Limb (tissue), 2 donors: Measurements from ENCODE around the gene TSSK6.
"Not testable (repeated sequence)": the region's sequence is repeated elsewhere in the genome, so short reads cannot be mapped to it uniquely, and the experiment has no call there.

ENCODE experiments used
- DNase-seq, 2 donors: peaks; one replicate each; pipeline ENCODE4 v3.0.0-alpha.2; 2016; ENCODE audit errors: extremely low spot score in 2 of 2

The TSSK6 gene

DNA sequence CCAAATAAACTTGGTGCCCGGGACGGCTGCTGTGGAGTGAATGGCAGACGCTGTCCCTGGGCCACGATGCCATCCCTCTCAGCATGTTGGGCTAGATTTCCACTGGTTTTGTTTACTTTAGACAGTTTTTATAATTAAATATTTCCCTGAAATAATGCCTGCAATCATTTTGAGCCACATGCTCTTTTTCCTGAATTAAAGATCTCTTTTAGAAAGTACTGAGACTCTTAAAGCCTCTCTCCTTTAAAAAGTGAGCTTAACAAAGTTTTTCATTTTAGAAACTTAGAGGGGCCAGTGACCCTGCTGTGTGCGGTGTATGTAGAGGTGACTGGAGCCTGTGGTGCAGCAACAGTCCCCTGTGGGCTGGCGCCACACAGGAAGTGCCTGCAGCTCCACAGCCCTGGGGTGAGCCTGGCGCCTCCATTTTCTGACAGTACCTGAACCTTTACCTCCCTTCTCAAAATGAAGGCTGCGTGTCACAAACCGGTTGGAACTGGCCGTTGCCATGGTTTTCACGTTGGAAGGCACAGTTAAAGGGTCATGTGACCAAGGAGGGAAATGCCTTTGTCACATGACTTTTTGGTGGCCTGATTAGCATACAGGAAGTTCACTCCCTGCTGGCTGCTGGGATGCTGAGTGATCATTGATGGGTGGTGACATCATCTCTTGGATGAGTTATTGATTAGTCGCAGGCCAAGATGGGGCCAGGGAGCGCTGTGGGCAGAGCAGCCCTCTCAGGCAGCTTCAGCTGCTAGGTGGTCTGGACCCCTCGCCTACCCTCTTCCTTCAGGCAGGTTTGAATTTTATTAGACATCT, 26.3 kb downstream of the TSSK6 start:
- peak; percentile 86 to 90 for DNase-seq

DNA sequence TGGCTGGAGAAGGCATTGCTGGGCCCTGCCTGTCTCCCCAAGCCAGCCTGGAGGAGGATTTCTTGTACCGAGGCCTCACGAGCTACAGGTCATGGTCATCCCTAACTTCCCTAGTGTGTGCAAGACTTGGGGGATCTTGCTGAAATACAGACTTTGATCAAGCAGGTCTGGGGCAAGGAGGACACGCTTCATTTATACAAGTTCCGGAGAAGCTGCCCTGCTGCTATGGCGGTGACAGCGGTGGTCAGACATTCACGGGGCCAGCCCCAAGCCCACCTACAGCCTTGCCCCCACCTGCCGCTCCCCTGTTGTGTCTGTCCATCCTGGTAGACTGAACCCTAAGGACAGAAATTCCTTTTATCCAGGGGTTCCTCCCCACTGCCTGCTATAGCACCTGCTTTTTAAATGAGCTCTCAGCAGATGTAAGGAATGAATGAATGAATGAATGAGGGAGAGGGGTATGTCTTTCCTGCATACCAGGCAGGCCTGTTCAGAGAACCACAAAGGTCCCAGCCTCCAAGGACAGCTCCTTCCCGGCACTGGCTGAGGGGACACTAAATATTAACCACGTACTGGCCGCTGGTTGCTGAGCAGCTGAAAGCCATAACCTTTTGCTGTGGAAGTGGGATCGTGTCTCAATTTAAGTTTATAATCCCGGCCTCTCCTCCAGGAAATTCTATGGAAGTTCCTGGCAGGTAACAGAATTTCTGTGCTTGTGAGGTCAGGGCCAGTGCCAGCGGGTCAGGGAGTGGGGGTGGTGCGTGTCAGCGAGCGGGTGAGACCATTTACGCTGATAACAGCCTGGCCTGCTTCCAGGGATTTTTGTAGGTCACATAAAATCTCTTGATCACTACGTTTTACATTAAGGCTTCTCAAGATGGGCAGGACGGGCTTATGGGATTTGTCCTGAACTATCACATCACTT, 27.1 kb downstream of the TSSK6 start:
- DNase-seq = peak in 1 of 2 donors; percentile 6

DNA sequence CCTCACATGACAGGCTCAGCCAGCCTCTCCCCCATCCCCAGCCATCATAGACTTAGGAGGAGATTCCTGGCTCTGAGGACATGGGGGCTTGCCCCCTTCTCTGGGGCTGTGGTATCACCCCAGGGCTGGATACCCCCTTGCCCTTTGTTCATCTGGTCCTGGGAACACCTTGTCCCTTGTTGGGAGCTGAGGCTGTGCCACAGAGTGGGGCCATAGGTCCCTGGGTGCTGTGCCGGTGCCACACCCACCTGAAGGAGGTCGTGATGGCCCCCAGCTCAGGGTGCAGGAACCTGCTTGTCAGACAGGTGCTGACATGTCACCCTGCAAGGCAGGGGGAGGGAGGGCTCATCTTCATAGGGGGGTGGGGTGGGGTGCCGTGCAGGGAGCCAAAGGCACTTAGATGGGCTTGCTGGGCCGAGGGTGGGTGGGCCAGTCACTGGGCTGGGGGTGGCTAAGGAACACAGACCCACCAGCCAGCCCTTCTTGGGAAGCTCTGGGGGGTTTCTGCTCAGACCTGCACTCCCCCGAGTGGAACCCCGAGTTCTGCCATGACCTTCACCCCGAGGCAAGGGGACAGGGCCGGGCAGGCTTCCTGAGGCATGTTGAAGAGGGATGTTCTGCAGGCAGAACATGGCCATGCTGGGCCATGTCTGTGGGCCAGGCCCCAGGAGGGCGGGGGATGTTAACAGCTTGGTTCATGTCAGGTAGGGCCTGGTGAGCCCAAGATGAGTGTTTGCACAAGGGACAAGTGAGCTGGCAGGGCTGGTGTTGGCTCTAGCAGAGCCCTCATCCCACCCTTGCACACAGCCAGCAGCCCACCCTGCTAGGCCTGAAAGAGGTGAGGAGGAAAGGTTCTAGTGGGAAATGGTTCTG, 28.0 kb downstream of the TSSK6 start:
- no peak for DNase-seq

DNA sequence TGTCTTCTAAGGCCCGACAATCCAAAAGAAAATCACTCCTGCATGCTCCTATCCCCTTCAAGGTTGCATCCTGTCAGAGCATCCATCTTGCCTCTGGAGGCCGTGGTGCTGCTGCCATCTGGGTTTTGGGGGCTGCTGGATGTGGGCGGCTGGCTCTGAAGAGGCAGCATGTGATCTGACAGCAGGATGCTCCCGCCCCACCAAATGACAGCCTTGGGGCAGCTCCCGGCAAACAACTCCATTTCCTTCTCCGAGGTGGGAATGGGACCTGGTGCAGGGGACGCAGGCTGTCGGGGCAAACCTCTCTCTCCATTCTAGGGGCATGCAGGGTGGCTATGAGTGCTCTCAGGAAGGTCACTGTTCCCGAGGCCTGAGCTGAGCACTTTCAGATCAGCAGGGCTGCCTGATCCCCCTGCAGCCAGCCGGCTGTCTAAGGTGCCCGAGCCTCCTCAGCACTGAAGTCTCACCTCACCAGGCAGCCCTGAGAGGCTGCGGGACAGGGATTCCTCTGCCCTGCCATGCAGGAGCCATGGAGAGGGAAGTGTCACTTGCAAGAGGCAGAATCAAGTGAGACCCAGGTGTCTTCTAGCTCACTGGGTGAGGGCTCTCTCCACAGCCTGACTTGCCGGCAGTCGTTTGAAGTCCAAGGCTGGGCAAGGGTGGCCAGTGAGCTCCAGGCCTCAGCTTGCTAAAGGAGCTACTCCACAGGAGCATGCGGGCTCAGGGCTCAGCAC, 28.8 kb downstream of the TSSK6 start:
- DNase-seq = no peak

DNA sequence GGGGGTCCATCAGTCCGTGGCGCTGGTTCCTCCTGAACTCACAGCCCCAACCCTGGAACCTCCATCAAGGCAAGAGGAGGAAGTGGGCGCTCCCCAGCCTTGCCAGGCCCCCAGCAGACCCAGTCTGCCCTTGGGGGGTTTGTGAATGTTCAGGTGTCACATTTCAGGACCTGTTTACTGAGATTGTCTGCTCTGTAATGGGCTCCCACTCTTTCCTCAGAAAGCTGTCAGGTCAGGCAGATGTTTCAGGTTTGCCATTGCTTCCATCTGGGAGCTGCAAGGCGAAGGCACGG, 29.4 kb downstream of the TSSK6 start:
- no peak for DNase-seq

DNA sequence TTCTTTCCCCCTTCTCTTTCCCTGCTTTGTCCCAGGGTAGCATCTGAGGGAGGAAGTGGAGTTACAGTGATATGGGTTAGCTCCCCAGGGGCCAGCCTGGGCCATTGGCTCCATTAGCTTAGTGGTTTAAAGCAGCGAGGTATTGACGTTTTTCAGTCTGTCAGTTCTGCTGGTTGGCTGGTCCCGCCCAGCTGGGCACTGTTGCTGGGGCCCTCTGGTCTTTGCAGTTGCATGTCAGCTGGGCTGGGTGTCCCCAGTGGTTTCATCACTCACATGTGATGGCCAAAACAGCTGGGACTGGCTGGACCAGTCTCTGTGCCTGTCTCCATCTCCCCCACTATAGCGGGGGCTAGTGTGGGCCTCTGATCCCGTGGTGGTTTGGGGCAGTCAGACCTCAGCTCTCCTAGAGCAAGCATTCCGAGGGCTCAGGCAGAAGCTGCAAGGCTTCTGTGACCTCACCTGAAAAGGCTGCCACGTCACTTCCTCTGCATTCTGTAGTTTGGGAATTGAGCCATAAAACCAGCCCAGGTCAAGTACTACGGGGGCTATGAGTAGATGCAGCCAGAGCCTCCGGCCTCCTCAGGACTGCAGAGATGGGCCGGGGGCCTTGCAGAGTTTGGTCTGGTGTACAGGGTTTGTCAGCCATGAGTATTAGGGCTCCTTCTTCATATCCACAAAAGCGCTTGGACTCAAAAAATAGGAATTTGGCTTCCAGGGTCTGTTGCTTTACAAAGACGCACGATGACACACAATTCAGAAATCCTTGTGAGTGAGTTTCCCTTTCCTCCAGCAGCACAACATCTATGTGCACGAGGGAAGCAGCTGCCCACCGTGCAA, 30.0 kb downstream of the TSSK6 start:
- DNase-seq = peak in 1 of 2 donors; percentile 16

DNA sequence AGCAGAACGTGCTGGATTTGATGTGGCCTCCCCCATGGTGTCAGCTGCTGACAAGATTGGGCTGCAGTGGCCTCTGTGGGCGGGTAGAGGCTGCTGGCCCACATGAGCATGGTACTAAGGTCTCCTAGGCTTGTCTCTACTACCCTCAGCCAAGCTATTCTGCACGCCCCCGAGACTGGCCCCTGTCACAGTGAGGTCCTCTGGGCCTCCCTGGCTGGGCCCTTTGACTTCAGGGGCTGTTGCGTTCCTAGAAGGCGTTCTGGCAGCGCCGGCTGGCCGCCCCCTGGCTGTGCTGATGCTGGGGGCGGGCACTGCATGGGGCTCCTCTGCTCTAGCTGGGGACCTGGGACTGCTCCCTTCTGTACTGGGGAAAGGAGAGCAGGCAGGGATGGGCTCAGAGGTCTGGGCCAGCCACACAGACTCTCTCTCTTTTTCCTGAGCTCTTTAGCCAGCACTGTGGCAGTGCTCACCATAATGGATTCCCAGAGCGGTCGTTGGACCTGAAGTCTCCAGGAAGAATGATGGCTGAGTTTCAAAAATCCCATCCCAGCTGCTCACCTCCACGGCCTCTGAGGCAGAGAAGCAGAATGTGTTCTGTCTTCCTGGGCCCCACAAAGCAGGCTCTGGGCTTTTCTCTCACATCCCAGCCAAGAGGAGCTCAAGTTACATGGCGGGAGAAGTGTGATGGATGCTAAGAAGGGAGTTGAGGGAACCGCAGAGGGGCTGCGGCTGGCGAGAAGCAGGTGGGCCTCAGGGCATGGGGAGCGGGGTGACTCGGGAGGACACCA, 32.3 kb downstream of the TSSK6 start:
- peak; percentile 59 to 60 for DNase-seq

DNA sequence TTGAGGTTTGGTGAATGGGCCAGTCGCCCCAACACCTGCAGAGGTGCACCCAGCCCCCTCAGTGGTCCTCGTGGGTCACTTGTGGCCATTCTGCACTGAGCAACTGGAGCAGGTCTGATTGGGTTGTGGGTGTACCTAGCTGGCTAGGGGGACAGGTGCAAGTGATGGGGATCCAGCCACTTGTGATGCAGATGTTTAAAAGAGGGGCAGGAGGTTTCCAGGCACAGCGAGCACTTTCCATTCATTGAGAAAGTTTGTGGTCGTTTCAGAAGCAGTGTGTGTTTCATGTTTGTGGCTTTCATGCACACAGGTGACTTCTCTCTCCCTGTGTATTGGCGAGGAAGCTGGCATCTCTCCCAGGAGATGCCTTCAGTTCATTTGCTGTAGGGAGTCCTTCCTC, 34.7 kb downstream of the TSSK6 start:
- no peak for DNase-seq

DNA sequence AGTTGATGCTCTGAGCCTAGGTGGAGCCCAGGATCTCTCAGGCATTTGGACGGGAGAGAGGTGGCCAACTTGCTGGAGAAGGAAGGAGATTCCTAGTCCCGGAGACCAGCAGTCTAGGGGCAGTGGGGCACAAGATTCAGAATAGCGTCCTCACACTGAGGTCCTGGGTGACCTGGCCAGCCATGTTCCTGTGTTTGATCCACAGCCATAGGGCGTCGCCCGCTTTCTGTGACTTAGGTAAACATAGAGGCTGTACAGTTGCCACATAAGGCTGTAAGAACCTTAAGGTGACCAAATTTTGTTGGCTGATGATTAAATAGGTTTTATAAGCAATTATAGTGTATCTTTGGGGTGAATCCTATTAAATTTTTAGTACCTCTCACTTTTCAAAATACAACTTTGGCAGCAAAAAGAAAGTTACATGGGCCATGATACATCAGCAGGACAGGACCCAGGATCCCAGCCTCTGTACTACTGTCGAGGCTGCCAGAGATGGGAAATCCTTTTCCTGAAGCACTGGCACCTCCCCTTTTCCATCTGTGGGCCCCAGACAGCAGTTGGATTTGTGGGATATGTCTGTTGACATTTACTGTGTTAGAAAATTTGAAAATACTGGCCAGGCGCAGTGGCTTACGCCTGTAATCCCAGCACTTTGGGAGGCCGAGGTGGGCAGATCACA, 37.5 kb downstream of the TSSK6 start:
- no peak for DNase-seq

DNA sequence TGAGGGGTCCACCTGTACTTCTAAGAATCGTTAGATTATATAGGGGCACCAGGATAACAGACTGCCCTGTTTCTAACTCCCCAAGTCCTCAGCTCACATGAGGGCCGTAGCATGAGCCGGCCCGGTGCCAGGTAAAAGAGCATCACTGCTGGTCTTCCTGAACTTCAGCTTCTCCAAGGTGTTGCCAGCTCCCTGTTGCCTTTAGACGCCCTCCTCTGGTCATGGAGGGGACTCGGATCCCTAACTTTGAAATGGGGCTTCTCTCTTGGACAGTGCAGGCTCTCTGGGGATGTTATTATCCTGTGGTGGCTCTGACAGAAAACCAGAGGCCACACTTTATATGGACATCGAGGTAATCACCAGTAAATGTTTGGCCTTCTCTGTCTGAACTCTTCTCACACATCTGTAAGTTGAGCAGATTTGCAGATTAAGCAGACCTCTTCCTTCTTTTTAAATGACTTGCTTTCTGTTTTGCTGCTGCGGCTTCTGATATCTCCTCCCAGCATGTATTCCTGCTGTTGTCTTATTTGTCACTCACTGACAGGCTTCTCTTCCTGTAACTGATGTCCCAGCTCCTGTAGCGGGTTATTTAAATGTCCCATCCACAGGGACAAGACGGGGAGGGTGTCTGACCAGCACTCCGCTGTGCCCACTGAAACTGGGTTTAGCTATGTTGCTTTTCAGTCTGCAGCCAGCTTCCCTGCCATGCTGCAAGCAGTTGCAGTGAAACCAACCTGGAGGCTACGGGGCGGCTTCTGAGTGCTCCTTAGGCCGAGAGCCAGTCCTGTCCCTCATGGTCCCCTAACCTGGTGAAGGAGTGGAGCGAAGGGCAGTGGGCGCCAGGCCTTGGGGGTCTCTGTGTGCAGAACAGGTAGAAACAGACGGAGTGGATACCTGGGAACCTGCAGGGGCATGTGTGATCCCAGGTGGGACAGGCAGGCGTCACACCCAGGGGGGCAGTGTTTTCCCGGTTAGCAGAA, 39.2 kb downstream of the TSSK6 start:
- no peak for DNase-seq

DNA sequence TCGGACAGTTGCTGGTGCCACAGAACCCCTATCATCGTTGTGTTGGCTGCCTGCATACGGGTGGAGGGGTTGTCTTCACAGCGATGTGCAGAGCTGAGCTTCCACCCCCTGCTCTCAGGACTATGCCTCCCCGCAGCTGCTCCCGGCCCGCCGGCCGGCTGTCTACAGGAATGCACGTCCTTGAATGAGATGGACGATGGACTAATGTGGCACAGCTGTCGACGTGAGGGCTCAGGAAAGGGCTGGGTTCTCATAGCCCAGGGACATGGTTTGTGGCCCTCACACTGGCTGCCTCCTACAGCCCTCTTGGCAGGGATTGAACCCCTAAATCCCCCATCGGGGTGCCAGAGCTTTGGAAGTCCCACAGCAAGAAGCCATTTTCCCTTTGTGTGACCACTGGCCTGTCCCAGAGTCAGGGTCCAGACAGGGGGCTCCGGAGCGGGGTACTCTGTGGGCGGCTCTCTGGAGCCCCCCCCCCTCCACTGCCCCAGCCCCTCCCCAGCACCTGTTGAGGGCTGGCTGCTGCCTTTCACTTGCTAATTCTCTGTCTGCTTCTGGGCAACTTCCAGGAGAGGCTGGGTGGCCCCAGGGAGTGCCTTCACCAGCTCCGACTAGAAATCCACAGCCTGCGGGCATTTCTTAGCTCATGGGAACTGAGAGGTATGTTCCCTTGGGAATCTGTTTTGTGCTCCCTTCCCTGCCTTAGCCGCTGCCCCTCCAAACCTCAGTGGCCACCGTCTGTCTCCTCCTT, 40.2 kb downstream of the TSSK6 start:
- peak; percentile 65 to 79 for DNase-seq

DNA sequence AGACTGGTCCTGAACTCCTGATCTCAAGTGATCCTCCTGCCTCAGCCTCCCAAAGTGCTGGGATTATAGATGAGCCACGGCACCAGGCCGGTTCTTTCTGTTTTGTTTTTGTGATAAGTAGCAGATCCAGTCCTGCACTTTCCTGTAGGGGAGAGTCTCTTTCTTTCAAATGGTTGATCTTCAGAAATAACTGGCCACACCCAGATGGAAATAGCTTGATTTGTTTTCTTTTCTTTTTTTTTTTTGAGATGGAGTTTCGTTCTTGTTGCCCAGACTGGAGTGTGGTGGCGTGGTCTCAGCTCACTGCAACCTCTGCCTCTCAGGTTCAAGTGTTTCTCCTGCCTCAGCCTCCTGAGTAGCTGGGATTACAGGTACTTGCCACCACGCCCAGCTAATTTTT, 43.2 kb downstream of the TSSK6 start:
- DNase-seq = not testable (repeated sequence)

DNA sequence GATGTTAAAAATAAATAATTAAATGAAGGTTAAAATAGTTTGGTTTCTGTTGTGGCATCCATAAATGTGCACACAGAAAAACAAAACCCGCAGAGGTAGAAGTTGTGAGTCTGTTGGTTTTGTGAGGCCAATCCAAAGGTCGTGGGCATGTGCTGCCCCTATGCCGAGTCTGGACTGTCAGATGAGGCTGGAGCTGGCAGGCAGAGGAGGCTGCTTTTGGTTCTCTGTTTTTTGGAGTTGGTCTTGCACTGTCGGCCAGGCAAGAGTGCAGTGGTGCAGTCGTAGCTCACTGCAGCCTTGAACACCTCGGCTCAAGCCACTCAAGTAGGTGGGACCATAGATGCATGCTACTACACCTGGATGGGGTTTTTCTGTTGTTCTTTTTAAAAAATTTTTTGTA, 43.7 kb downstream of the TSSK6 start:
- no peak for DNase-seq

DNA sequence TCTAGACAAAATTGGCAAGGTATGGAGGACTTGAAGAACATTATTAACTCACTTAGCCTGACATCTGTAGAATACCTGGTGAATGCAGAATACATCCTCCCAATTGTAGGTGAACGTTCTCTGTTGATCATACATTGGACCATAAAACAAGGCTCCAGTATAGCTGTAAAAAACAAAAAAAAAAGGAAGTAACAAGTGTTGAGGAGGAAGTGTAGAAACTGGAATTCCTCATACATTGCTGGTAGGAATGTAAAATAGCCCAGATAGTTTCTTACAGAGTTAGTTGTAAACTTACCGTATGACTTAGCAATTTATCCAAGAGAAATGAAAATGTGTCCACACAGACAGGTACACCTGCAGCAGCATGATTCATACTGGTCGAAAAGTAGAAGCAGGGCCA, 44.8 kb downstream of the TSSK6 start:
- no peak for DNase-seq

DNA sequence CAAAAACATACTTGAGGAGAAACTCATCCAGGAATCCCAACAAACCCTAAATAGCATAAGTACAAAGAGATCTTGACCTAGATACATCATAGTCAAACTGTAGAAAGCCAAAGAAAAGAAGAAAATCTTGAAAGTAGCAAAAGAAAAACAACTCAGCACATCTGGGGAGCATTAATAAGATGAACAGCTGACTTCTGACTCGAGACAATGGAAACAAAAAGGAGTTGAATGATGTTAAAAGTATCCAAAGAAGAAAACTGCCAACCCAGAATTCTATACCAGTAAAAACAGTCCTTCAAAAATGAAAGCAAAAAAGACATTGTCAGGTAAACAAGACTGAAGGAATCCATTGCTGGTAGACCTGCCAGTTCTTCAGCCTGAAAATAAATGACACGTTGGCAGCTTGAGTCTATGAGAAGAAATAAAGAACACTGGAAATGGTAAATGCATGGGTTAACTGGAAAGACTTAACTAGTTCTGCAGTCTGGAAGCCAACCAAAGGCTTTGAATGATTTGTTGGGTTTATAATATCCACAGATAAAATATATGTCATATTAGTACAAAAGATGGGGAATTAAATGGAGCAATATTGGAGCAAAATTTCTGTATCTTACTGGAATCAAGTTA, 46.8 kb downstream of the TSSK6 start:
- DNase-seq = no peak

DNA sequence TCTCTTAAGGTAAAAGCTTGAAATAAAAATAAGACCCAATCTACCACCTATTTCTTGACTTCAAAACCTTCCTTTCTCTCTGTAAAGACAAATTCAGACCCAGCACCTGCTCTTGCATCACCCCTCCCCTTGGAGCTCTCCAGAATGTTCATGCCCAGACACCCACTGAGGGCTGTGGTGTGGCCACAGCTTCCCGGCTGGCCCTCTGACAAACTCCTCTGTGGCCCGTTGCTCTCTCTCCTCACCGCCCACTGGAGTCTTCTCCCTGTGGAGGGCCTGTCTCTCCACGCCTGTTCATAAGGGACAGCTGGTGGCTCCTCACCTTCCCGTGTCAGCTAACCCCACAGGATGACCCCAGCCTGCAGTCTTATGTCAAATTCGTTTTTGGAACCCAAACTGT, 49.1 kb downstream of the TSSK6 start:
- no peak for DNase-seq
